Measurements from ENCODE around the gene PPFIBP2.
A peak's percentile ranks its signal among the peaks of the same experiment; 100 is the strongest.

The PPFIBP2 gene

GRCh38 chr11:7575841-7576725 is 62.3 kb downstream of the PPFIBP2 start:
- H3K27me3 Mint-ChIP-seq: peaks cover 86% of the 10 kb centered on the region
- H3K4me1 Mint-ChIP-seq: peaks cover 52% of the 10 kb centered on the region

GRCh38 chr11:7576726-7577290 is 63.0 kb downstream of the PPFIBP2 start:
- H3K36me3 Mint-ChIP-seq: peaks cover 1% of the 10 kb centered on the region
- H3K4me3 Mint-ChIP-seq: no peak overlapping the region
- CTCF ChIA-PET: interaction anchor here (0.8 to 2.3 kb wide), 2 partner anchors 52 to 65 kb away, joined by 3 to 9 read pairs; no protein-coding TSS in a partner anchor
- peaks cover 83% of the 10 kb centered on the region for H3K27me3 Mint-ChIP-seq
- no peaks in the 10 kb centered on the region for H3K9me3 Mint-ChIP-seq
- no peak for DNase-seq
- H3K27ac Mint-ChIP-seq: no peak overlapping the region
- H3K4me1 Mint-ChIP-seq: peaks cover 47% of the 10 kb centered on the region

More at GRCh38 chr11:7575841-7576725, 62.3 kb downstream of the PPFIBP2 start:
- Mint-ChIP-seq H3K9me3 (no peaks in the 10 kb centered on the region), H3K27ac (no peak overlapping the region), H3K36me3 (peaks cover 1% of the 10 kb centered on the region), H3K4me3 (peak overlapping the region; percentile 19)
- CTCF ChIA-PET: interaction anchor here (1.0 to 2.3 kb wide), 3 partner anchors 62 to 89 kb away, joined by 3 to 9 read pairs (median 3); partner anchors contain the start of gene PPFIBP2
- peak; percentile 54 for DNase-seq

- CTCF ChIA-PET: interaction anchor here (0.8 to 2.3 kb wide), 5 partner anchors 28 to 99 kb away, joined by 3 to 9 read pairs (median 3); no protein-coding TSS in a partner anchor
- peak; percentile 26 for DNase-seq
- peaks cover 44% of the 10 kb centered on the region for H3K4me1 Mint-ChIP-seq
- peaks cover 1% of the 10 kb centered on the region for H3K36me3 Mint-ChIP-seq
- no peaks in the 10 kb centered on the region for H3K9me3 Mint-ChIP-seq
- peak overlapping the region; percentile 19 for H3K4me3 Mint-ChIP-seq
- peaks cover 82% of the 10 kb centered on the region for H3K27me3 Mint-ChIP-seq
- H3K27ac Mint-ChIP-seq: peak overlapping the region; percentile 15
These were observed 63.7 kb downstream of the PPFIBP2 start for GRCh38 chr11:7577291-7578190.

- peaks cover 1% of the 10 kb centered on the region for H3K36me3 Mint-ChIP-seq
- CTCF ChIA-PET: interaction anchor here (0.9 to 2.3 kb wide), 4 partner anchors 29 to 98 kb away, joined by 3 to 9 read pairs (median 4); no protein-coding TSS in a partner anchor
These were observed 64.6 kb downstream of the PPFIBP2 start for GRCh38 chr11:7578276-7578955.

GRCh38 chr11:7579361-7579791 is 65.6 kb downstream of the PPFIBP2 start:
- DNase-seq: no peak
- CTCF ChIA-PET: interaction anchor here (2.7 kb wide), 1 partner anchor 8 kb away, joined by 10 read pairs; no protein-coding TSS in a partner anchor
- H3K27ac Mint-ChIP-seq: no peak overlapping the region
- peaks cover 75% of the 10 kb centered on the region for H3K27me3 Mint-ChIP-seq
- H3K4me3 Mint-ChIP-seq: no peak overlapping the region
- H3K9me3 Mint-ChIP-seq: no peaks in the 10 kb centered on the region
- H3K4me1 Mint-ChIP-seq: peaks cover 44% of the 10 kb centered on the region
- H3K36me3 Mint-ChIP-seq: peaks cover 1% of the 10 kb centered on the region

More at GRCh38 chr11:7578276-7578955, 64.6 kb downstream of the PPFIBP2 start:
- H3K4me1 Mint-ChIP-seq: peaks cover 44% of the 10 kb centered on the region
- no peak for DNase-seq
- peak overlapping the region; percentile 15 for H3K27ac Mint-ChIP-seq
- peak overlapping the region; percentile 19 for H3K4me3 Mint-ChIP-seq
- H3K27me3 Mint-ChIP-seq: peaks cover 82% of the 10 kb centered on the region
- H3K9me3 Mint-ChIP-seq: no peaks in the 10 kb centered on the region

GRCh38 chr11:7581021-7581590 is 67.3 kb downstream of the PPFIBP2 start:
- peaks cover 35% of the 10 kb centered on the region for H3K4me1 Mint-ChIP-seq
- H3K27ac Mint-ChIP-seq: no peak overlapping the region
- CTCF ChIA-PET: interaction anchor here (0.6 to 2.7 kb wide), 4 partner anchors 10 to 738 kb away, joined by 3 to 10 read pairs (median 3); no protein-coding TSS in a partner anchor
- H3K36me3 Mint-ChIP-seq: no peaks in the 10 kb centered on the region
- no peak for DNase-seq
- no peak overlapping the region for H3K4me3 Mint-ChIP-seq
- no peaks in the 10 kb centered on the region for H3K9me3 Mint-ChIP-seq
- peaks cover 63% of the 10 kb centered on the region for H3K27me3 Mint-ChIP-seq

- CTCF ChIA-PET: interaction anchor here (1.1 to 1.3 kb wide), 2 partner anchors 11 to 83 kb away, joined by 3 read pairs; no protein-coding TSS in a partner anchor
- Mint-ChIP-seq H3K9me3 (no peaks in the 10 kb centered on the region), H3K4me1 (peaks cover 21% of the 10 kb centered on the region), H3K4me3 (no peak overlapping the region), H3K36me3 (no peaks in the 10 kb centered on the region), H3K27ac (no peak overlapping the region), H3K27me3 (peaks cover 51% of the 10 kb centered on the region)
- no peak for DNase-seq
These were observed 68.7 kb downstream of the PPFIBP2 start for GRCh38 chr11:7582338-7582985.

GRCh38 chr11:7583248-7583647 is 69.4 kb downstream of the PPFIBP2 start:
- Mint-ChIP-seq H3K9me3 (no peaks in the 10 kb centered on the region), H3K27ac (no peak overlapping the region), H3K36me3 (no peaks in the 10 kb centered on the region), H3K4me1 (peaks cover 14% of the 10 kb centered on the region), H3K27me3 (peaks cover 53% of the 10 kb centered on the region), H3K4me3 (no peak overlapping the region)
- CTCF ChIA-PET: interaction anchor here (0.7 to 1.5 kb wide), 5 partner anchors 10 to 518 kb away, joined by 3 to 4 read pairs (median 3); no protein-coding TSS in a partner anchor
- DNase-seq: no peak

GRCh38 chr11:7584910-7585309 is 71.1 kb downstream of the PPFIBP2 start:
- peaks cover 46% of the 10 kb centered on the region for H3K27me3 Mint-ChIP-seq
- H3K9me3 Mint-ChIP-seq: no peaks in the 10 kb centered on the region
- H3K27ac Mint-ChIP-seq: no peak overlapping the region
- no peak for DNase-seq
- CTCF ChIA-PET: interaction anchor here (1.1 kb wide), 1 partner anchor 14 kb away, joined by 6 read pairs; no protein-coding TSS in a partner anchor
- H3K4me3 Mint-ChIP-seq: no peak overlapping the region
- peaks cover 3% of the 10 kb centered on the region for H3K4me1 Mint-ChIP-seq
- H3K36me3 Mint-ChIP-seq: no peaks in the 10 kb centered on the region

GRCh38 chr11:7585816-7586215 is 72.0 kb downstream of the PPFIBP2 start:
- Mint-ChIP-seq H3K27ac (no peak overlapping the region), H3K36me3 (peaks cover 1% of the 10 kb centered on the region), H3K27me3 (peaks cover 39% of the 10 kb centered on the region), H3K4me1 (no peaks in the 10 kb centered on the region), H3K4me3 (no peak overlapping the region), H3K9me3 (no peaks in the 10 kb centered on the region)
- CTCF ChIA-PET: no interaction called here
- DNase-seq: no peak

- Mint-ChIP-seq H3K36me3 (peaks cover 2% of the 10 kb centered on the region), H3K4me3 (no peak overlapping the region), H3K4me1 (peaks cover under 1% of the 10 kb centered on the region), H3K27ac (no peak overlapping the region), H3K9me3 (no peaks in the 10 kb centered on the region), H3K27me3 (peaks cover 33% of the 10 kb centered on the region)
- DNase-seq: no peak
- CTCF ChIA-PET: no interaction called here
These were observed 72.6 kb downstream of the PPFIBP2 start for GRCh38 chr11:7586376-7586775.

- H3K4me3 Mint-ChIP-seq: no peak overlapping the region
- peaks cover 23% of the 10 kb centered on the region for H3K27me3 Mint-ChIP-seq
- peaks cover 2% of the 10 kb centered on the region for H3K36me3 Mint-ChIP-seq
- DNase-seq: no peak
- H3K9me3 Mint-ChIP-seq: no peaks in the 10 kb centered on the region
- no peak overlapping the region for H3K27ac Mint-ChIP-seq
- peaks cover 14% of the 10 kb centered on the region for H3K4me1 Mint-ChIP-seq
- CTCF ChIA-PET: no interaction called here
These were observed 73.9 kb downstream of the PPFIBP2 start for GRCh38 chr11:7587712-7588111.
